HFF-Myc (cell line): ENCODE data around the gene RNF167.

Experiments
- DNase-seq: peaks from one replicate; pipeline ENCODE4 v3.0.0-alpha.2; 2011; ENCODE audit warnings: low read depth; ENCODE audit errors: extremely low read depth
- H3K4me3 ChIP-seq: replicated peaks from 2 replicates; pipeline ENCODE4 v1.5.1; 2011; ENCODE audit warnings: low read depth, mild to moderate bottlenecking, control low read depth, low read length
- TF ChIP-seq, protein P1 (sequence below): IDR thresholded peaks from 2 replicates; pipeline ENCODE4 v1.5.1; 2012; ENCODE audit warnings: mild to moderate bottlenecking, low read depth, low read length, control low read depth; ENCODE audit errors: missing control alignments

Gene RNF167

GRCh38 chr17:4939796-4940554 lies at the start of gene RNF167, which contains the start of gene SLC25A11:
RNF167 (plus strand) TSS chr17:4940268; CDS start chr17:4940910, 642 bp downstream.
SLC25A11 (minus strand) TSS chr17:4940046; CDS start chr17:4939910, 136 bp downstream.
- TF ChIP-seq, protein P1, sequence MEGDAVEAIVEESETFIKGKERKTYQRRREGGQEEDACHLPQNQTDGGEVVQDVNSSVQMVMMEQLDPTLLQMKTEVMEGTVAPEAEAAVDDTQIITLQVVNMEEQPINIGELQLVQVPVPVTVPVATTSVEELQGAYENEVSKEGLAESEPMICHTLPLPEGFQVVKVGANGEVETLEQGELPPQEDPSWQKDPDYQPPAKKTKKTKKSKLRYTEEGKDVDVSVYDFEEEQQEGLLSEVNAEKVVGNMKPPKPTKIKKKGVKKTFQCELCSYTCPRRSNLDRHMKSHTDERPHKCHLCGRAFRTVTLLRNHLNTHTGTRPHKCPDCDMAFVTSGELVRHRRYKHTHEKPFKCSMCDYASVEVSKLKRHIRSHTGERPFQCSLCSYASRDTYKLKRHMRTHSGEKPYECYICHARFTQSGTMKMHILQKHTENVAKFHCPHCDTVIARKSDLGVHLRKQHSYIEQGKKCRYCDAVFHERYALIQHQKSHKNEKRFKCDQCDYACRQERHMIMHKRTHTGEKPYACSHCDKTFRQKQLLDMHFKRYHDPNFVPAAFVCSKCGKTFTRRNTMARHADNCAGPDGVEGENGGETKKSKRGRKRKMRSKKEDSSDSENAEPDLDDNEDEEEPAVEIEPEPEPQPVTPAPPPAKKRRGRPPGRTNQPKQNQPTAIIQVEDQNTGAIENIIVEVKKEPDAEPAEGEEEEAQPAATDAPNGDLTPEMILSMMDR = no peak
- H3K4me3 ChIP-seq = peak within 1 kb of the TSS; percentile 99
- DNase-seq = peak; percentile 100

- no peak for DNase-seq
- TF ChIP-seq, protein P1 = no peak
- H3K4me3 ChIP-seq = no peak overlapping the region
Observed at GRCh38 chr17:4891411-4892410, 48.4 kb upstream of the RNF167 start.

- no peak for DNase-seq
- H3K4me3 ChIP-seq = no peak overlapping the region
- TF ChIP-seq, protein P1 = no peak
Observed at GRCh38 chr17:4892499-4893221, 47.4 kb upstream of the RNF167 start.

DNA sequence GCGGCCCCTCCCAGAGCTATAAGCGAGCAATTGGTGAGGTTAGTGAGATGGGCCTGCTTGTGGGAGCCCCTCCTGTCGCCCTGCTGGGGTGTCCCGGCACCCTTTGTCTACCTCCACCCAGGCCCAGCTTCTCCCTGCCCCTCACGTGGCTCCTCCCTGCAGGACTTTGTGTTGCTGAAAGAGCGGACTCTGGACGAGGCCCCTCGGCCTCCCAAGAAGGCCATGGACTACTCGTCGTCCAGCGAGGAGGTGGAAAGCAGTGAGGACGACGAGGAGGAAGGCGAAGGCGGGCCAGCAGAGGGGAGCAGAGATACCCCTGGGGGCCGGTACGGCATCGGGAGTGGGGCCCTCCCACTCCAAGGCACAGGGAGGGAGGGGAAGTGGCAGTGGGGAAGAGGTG lies 46.8 kb upstream of the RNF167 start:
- TF ChIP-seq, protein P1 = no peak
- DNase-seq = no peak
- H3K4me3 ChIP-seq = no peak overlapping the region

DNA sequence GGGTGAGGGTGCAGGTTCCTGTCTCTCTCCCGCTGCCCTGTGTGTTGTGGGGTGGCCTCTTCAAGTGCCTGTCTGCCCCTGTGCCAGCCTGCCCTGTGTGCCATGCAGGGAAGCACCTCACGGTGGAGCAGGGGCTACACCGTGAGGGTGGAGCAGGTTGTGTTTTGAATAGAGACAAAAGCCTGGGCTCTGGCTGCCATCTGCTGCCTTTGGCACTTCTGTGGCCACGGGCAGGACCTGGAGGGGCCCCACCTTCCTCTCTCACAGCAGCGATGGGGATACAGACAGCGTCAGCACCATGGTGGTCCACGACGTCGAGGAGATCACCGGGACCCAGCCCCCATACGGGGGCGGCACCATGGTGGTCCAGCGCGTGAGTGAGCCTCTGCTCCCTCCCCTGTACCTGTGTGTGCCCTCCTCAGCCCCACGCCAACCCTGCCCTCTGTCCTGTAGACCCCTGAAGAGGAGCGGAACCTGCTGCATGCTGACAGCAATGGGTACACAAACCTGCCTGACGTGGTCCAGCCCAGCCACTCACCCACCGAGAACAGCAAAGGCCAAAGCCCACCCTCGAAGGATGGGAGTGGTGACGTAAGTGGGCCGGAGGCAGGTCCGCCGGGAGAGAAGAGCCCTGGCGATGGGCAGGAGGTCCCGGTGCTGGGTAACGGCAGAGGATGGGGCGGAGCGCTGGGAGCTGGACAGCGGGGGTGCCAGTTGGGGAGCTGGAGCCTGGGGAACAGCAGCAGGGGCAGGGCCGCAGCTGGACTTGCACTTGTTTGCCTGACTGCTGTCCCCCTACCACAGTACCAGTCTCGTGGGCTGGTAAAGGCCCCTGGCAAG lies 46.1 kb upstream of the RNF167 start:
- DNase-seq = no peak
- TF ChIP-seq, protein P1 = no peak
- H3K4me3 ChIP-seq = no peak overlapping the region

GRCh38 chr17:4895121-4895520 lies 44.9 kb upstream of the RNF167 start:
- DNase-seq = no peak
- no peak overlapping the region for H3K4me3 ChIP-seq
- TF ChIP-seq, protein P1 = no peak
